Loucy (cell line): Measurements from ENCODE around the gene CMTR1.

Experiments used
- H2AFZ ChIP-seq: fragments of 200-600 bp; sonication (generic); 2 replicates; pipeline ENCODE4 v1.6.0; 2016; ENCODE audit warnings: antibody characterized with exemption, mild to moderate bottlenecking, low read length, moderate library complexity
- H3F3A ChIP-seq: fragments of 200-600 bp; 2 replicates; pipeline ENCODE4 v1.6.0; 2016; ENCODE audit warnings: antibody characterized with exemption, low read depth, mild to moderate bottlenecking
- H3K27me3 ChIP-seq: fragments of 200-600 bp; sonication (generic); 2 replicates; pipeline ENCODE4 v1.6.1; 2014; ENCODE audit warnings: low read length, mild to moderate bottlenecking; ENCODE audit not compliant: insufficient read depth, poor library complexity, severe bottlenecking
- H3K36me3 ChIP-seq: fragments of 200-600 bp; sonication (generic); 2 replicates; pipeline ENCODE4 v1.6.1; 2016; ENCODE audit warnings: low read length; ENCODE audit not compliant: insufficient read depth
- H3K4me1 ChIP-seq: fragments of 200-600 bp; sonication (generic); 2 replicates; pipeline ENCODE4 v1.5.1; 2014; ENCODE audit warnings: low read length, mild to moderate bottlenecking; ENCODE audit not compliant: insufficient read depth, poor library complexity, severe bottlenecking
- H3K4me2 ChIP-seq: fragments of 200-600 bp; sonication (generic); 2 replicates; pipeline ENCODE4 v1.6.0; 2014; ENCODE audit warnings: antibody characterized with exemption, low read length, low read depth, mild to moderate bottlenecking; ENCODE audit not compliant: poor library complexity, severe bottlenecking
- H3K4me3 ChIP-seq: fragments of 200-600 bp; sonication (generic); 2 replicates; pipeline ENCODE4 v1.5.1; 2014; ENCODE audit warnings: low read length, mild to moderate bottlenecking, mixed read lengths; ENCODE audit not compliant: poor library complexity, severe bottlenecking
- H3K79me2 ChIP-seq: fragments of 200-600 bp; sonication (generic); 2 replicates; pipeline ENCODE4 v1.6.1; 2014; ENCODE audit warnings: low read length; ENCODE audit not compliant: insufficient read depth
- H3K9ac ChIP-seq: fragments of 200-600 bp; sonication (generic); 2 replicates; pipeline ENCODE4 v1.6.0; 2014; ENCODE audit warnings: mild to moderate bottlenecking, low read depth, low read length, moderate library complexity; ENCODE audit not compliant: poor library complexity, severe bottlenecking
- H3K9me2 ChIP-seq: fragments of 200-600 bp; sonication (generic); replicated peaks from 2 replicates; pipeline ENCODE4 v1.6.1; 2016; ENCODE audit warnings: low read depth, low read length, mixed read lengths
- H3K9me3 ChIP-seq: fragments of 200-600 bp; sonication (generic); 2 replicates; pipeline ENCODE4 v1.6.1; 2014; ENCODE audit warnings: mild to moderate bottlenecking, antibody characterized with exemption, low read length, low read depth; ENCODE audit not compliant: insufficient read depth
- H4K20me1 ChIP-seq: fragments of 200-600 bp; sonication (generic); 2 replicates; pipeline ENCODE4 v1.6.0; 2014; ENCODE audit warnings: antibody characterized with exemption, low read length, mild to moderate bottlenecking; ENCODE audit not compliant: insufficient read depth, poor library complexity, severe bottlenecking
- EZH2phosphoT487 ChIP-seq: fragments of 200-600 bp; IDR thresholded peaks from 2 replicates; pipeline ENCODE4 v1.6.1; 2018; ENCODE audit warnings: antibody characterized with exemption, mild to moderate bottlenecking, moderate library complexity, borderline replicate concordance
- TF ChIP-seq, protein P1 (sequence below): fragments of 200-600 bp; sonication (generic); conservative IDR thresholded peaks from 2 replicates; pipeline ENCODE4 v1.5.1; 2014; ENCODE audit warnings: mild to moderate bottlenecking, antibody characterized with exemption, low read length

The CMTR1 gene

DNA sequence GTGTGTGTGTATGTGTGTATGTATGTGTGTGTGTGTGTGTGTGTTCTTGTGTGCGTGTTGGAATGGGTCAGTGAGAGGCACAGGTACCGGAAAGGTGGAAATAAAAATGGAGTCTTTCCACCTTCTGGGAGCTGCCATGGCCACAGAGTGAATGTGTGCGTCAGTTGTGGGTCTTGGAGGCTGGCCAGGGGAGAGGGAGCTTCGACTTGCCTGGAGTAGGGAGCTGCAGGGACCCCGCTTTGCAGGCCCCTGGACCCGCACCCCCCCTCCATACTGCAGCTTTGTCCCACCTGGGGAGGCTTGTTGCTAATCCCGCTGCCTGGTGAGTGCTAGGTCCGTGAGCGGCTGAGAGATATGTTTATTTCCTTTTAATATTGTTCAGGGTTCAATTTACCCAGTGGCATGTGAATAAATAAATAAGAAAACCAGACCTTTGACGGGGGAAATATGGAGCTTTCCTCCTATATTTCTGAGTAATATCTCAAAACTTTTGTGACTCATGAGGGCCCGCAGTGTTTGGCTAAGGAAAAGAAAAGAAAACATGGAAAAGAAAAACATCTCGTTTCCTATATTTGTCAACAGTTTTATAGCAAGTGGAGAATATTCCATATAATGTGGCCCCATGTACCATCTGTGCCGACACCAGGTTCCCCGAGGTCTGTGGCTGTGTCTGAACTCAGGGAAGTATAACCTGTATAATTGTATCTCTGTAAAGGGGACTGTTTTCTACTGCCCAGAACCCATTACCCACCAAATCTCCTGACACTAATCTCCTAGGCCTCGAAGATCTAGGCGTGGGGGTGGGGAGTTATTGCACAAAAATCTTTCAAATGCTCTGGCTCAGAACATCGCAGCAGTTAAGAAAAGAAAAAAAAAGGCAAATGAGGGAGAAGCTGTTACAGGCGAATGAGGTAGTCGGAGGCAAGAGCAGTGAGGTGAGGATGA, 91.3 kb downstream of the CMTR1 start:
- no peaks in the 10 kb centered on the region for H3K79me2 ChIP-seq
- H3K36me3 ChIP-seq, result no peaks in the 10 kb centered on the region
- no peaks in the 10 kb centered on the region for H3K9me2 ChIP-seq
- no peak for TF ChIP-seq EZH2phosphoT487
- TF ChIP-seq, protein P1, sequence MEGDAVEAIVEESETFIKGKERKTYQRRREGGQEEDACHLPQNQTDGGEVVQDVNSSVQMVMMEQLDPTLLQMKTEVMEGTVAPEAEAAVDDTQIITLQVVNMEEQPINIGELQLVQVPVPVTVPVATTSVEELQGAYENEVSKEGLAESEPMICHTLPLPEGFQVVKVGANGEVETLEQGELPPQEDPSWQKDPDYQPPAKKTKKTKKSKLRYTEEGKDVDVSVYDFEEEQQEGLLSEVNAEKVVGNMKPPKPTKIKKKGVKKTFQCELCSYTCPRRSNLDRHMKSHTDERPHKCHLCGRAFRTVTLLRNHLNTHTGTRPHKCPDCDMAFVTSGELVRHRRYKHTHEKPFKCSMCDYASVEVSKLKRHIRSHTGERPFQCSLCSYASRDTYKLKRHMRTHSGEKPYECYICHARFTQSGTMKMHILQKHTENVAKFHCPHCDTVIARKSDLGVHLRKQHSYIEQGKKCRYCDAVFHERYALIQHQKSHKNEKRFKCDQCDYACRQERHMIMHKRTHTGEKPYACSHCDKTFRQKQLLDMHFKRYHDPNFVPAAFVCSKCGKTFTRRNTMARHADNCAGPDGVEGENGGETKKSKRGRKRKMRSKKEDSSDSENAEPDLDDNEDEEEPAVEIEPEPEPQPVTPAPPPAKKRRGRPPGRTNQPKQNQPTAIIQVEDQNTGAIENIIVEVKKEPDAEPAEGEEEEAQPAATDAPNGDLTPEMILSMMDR, result no peak
- H3K27me3 ChIP-seq, result no peaks in the 10 kb centered on the region
- H3K4me1 ChIP-seq, result peaks cover 11% of the 10 kb centered on the region
- H3K9me3 ChIP-seq, result no peaks in the 10 kb centered on the region
- no peak overlapping the region for H3K9ac ChIP-seq
- H3K4me2 ChIP-seq, result no peak overlapping the region
- no peak overlapping the region for H2AFZ ChIP-seq
- no peak overlapping the region for H3K4me3 ChIP-seq
- H3F3A ChIP-seq, result no peaks in the 10 kb centered on the region
- no peaks in the 10 kb centered on the region for H4K20me1 ChIP-seq

DNA sequence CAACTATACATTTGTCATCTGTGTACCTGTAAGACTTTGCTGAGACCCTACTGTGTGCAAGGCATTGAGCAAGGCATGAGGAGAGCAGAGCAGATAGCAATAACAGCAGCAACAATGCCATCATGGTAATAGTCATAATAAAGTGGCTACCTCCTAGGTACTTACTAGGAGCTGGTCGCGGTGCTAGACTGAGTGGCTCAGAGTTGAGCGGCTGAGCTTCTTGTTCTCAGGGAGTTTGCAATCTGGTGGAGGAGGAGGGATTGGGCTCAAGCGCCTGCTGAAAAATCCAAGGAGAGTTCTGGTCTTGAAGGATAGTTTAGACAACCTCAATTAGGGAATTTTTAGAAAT, 91.9 kb downstream of the CMTR1 start:
- TF ChIP-seq, protein P1, result no peak
- TF ChIP-seq EZH2phosphoT487, result no peak
- no peak overlapping the region for H3K9ac ChIP-seq
- no peaks in the 10 kb centered on the region for H4K20me1 ChIP-seq
- no peak overlapping the region for H3K4me2 ChIP-seq
- no peaks in the 10 kb centered on the region for H3F3A ChIP-seq
- no peaks in the 10 kb centered on the region for H3K27me3 ChIP-seq
- no peaks in the 10 kb centered on the region for H3K36me3 ChIP-seq
- H3K9me2 ChIP-seq, result no peaks in the 10 kb centered on the region
- peaks cover 11% of the 10 kb centered on the region for H3K4me1 ChIP-seq
- H2AFZ ChIP-seq, result no peak overlapping the region
- H3K9me3 ChIP-seq, result no peaks in the 10 kb centered on the region
- no peak overlapping the region for H3K4me3 ChIP-seq
- no peaks in the 10 kb centered on the region for H3K79me2 ChIP-seq

DNA sequence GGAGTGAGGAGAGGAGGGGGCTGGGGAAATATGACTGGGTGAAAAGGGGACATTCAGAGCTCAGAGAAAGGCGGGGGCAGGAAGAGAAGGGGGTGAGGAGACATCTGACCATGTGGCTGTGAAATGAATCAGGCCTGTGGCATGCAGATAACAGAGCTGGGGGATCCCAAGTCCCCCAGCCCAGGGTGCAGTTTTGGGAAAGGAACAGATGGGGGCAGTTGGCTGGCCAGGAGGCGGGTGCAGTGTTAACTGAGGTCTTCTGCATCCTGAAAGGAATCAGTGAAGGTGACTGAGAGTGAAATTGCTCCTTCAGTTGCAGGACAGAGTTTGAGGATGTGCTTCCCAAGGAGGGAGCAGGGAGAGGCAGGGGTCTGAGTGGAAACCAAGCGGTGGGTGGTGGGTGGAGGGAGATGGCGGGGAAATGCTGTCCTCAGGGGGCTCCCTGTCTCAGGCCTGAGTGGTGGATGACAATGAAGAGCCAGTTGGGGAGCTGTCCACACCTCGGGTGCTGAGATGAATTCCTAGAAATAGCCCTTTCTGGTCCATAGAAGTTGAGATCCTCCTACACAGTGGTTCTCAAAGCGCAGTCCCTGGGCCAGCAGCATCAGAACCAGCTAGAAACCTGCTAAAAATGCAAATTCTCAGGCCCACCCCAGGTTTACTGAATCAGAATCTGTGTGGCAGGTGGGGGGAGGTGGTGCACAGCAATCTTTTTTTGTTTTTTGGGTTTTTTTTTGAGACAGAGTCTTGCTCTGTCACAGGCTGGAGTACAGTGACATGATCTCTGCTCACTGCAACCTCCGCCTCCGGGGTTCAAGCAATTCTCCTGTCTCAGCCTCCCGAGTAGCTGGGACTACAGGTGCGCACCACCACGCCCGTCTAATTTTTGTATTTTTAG, 92.7 kb downstream of the CMTR1 start:
- no peaks in the 10 kb centered on the region for H3F3A ChIP-seq
- H3K79me2 ChIP-seq, result no peaks in the 10 kb centered on the region
- no peak overlapping the region for H3K9ac ChIP-seq
- H3K9me3 ChIP-seq, result no peaks in the 10 kb centered on the region
- no peak overlapping the region for H2AFZ ChIP-seq
- no peaks in the 10 kb centered on the region for H4K20me1 ChIP-seq
- no peak overlapping the region for H3K4me2 ChIP-seq
- H3K4me3 ChIP-seq, result no peak overlapping the region
- H3K4me1 ChIP-seq, result peaks cover 9% of the 10 kb centered on the region
- H3K36me3 ChIP-seq, result no peaks in the 10 kb centered on the region
- H3K9me2 ChIP-seq, result no peaks in the 10 kb centered on the region
- no peaks in the 10 kb centered on the region for H3K27me3 ChIP-seq
- TF ChIP-seq, protein P1, result no peak
- no peak for TF ChIP-seq EZH2phosphoT487
